ENCODE measurements around the gene TBC1D25.
A peak's percentile ranks its signal among the peaks of the same experiment; 100 is the strongest.

GRCh38 chrX:48591255-48591791 lies 51.8 kb downstream of the TBC1D25 start:
- peak; percentile 46; the same call in 1 of the 2 replicates for TF ChIP-seq USF2 (IDR thresholded peaks at IDR 0.05; ENCODE audit: low read depth, low read length)
- TF ChIP-seq, protein P1, sequence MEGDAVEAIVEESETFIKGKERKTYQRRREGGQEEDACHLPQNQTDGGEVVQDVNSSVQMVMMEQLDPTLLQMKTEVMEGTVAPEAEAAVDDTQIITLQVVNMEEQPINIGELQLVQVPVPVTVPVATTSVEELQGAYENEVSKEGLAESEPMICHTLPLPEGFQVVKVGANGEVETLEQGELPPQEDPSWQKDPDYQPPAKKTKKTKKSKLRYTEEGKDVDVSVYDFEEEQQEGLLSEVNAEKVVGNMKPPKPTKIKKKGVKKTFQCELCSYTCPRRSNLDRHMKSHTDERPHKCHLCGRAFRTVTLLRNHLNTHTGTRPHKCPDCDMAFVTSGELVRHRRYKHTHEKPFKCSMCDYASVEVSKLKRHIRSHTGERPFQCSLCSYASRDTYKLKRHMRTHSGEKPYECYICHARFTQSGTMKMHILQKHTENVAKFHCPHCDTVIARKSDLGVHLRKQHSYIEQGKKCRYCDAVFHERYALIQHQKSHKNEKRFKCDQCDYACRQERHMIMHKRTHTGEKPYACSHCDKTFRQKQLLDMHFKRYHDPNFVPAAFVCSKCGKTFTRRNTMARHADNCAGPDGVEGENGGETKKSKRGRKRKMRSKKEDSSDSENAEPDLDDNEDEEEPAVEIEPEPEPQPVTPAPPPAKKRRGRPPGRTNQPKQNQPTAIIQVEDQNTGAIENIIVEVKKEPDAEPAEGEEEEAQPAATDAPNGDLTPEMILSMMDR (conservative IDR thresholded peaks at IDR 0.05; ENCODE audit: low read depth, low read length), result peak; percentile 13; the same call in 1 of the 2 replicates
- TF ChIP-seq POLR2A (IDR thresholded peaks at IDR 0.05; ENCODE audit: low read depth, low read length), result no peak
- no peak for TF ChIP-seq RFX5 (IDR thresholded peaks at IDR 0.05; ENCODE audit: low read depth, low read length)
- peak; percentile 26; the same call in 1 of the 2 replicates for TF ChIP-seq RAD21 (IDR thresholded peaks at IDR 0.05; ENCODE audit: low read length)
- 0 out of 2 replicates have a peak, but pooled peaks have one; percentile 33 for TF ChIP-seq CEBPB (IDR thresholded peaks at IDR 0.05; ENCODE audit: low read depth, low read length)
- TF ChIP-seq NFE2L2 (IDR thresholded peaks at IDR 0.05; ENCODE audit: low read depth, low read length), result no peak

Measured in IMR-90 (cell line).